Esophagus muscularis mucosa (tissue), 4 donors: ENCODE measurements around the gene APOL2. TPM values are rescaled to one million over a fixed set of nuclear protein-coding genes. Genes with fewer than 3 reads are reported as not detected.

Experiments used
- DNase-seq: peaks from one replicate; pipeline ENCODE4 v3.0.0-alpha.2; 2017; ENCODE audit errors: extremely low spot score
- H3K27ac ChIP-seq, 4 donors: fragments of 200-600 bp; sonication (generic); replicated peaks in 1 of 4; 1 replicate in 3 of 4; 2 replicates in 1 of 4; pipeline ENCODE4 v1.5.1; 2016 to 2019; ENCODE audit warnings: mild to moderate bottlenecking in 1 of 4
- H3K27me3 ChIP-seq, 4 donors: fragments of 200-600 bp; sonication (generic); one replicate each; pipeline versions ENCODE4 v1.5.1 to v1.6.0; 2016 to 2019
- H3K36me3 ChIP-seq, 4 donors: fragments of 200-600 bp; sonication (generic); one replicate each; pipeline ENCODE4 v1.5.1; 2016 to 2019
- H3K4me1 ChIP-seq, 4 donors: fragments of 200-600 bp; sonication (generic); one replicate each; pipeline ENCODE4 v1.5.1; 2016 to 2019
- H3K4me3 ChIP-seq, 4 donors: fragments of 200-600 bp; sonication (generic); 1 replicate in 2 of 4; 2 replicates in 2 of 4; pipeline ENCODE4 v1.5.1; 2016 to 2019; ENCODE audit warnings: mild to moderate bottlenecking in 4 of 4, moderate library complexity in 1 of 4
- H3K9me3 ChIP-seq, 4 donors: fragments of 200-600 bp; sonication (generic); 1 replicate in 3 of 4; 2 replicates in 1 of 4; pipeline ENCODE4 v1.5.1; 2016 to 2019
- CTCF ChIP-seq, 3 experiments: fragments of 200-600 bp in 2 of 3; fragments of 450-650 bp in 1 of 3; sonication (generic) in 2 of 3; IDR thresholded peaks; one replicate each; pipeline ENCODE4 v1.5.1; 2017 to 2019; ENCODE audit warnings: antibody characterized with exemption in 3 of 3, mild to moderate bottlenecking in 2 of 3, moderate library complexity in 1 of 3
- EP300 ChIP-seq: sonication (generic); formaldehyde crosslinking; IDR thresholded peaks from one replicate; pipeline ENCODE4 v1.6.1; 2017; ENCODE audit warnings: antibody characterized with exemption
- POLR2A ChIP-seq: fragments of 450-650 bp; IDR thresholded peaks from one replicate; pipeline ENCODE4 v1.6.1; 2017; ENCODE audit warnings: antibody characterized with exemption, moderate library complexity, mild to moderate bottlenecking, low read depth
- POLR2AphosphoS5 ChIP-seq, 2 donors: sonication (generic); formaldehyde crosslinking; IDR thresholded peaks; one replicate each; pipeline ENCODE4 v1.6.1; 2017; ENCODE audit warnings: antibody characterized with exemption in 2 of 2
- WGBS: methylation state at CpG from one replicate; pipeline ENCODE4 v1.1.5; 2018; 5-methylcytosine and 5-hydroxymethylcytosine counted together
- intact Hi-C: fragments of 100-400 bp; cut with DNase I; formaldehyde crosslinking; loops from one replicate; pipeline ENCODE4 v1.15.1; 2023
- total RNA-seq, 4 donors: library from RNA; depleted of rRNA; stranded (reverse); fragments of >200 nt; gene quantifications; one replicate each; pipeline versions ENCODE4 v1.1.0 to v1.2.1, GENCODE V29; 2016

Gene APOL2
- total RNA-seq, 4 donors from 2014 or later = 22.0 to 41.9 (median 34.4) TPM

- Histone ChIP-seq H3K27ac (peak overlapping the region in 2 of 4 donors; percentile 18 to 28), H3K4me1 (peaks cover 19 to 44% (median 32%) of the 10 kb centered on the region in 4 donors), H3K9me3 (no peaks in the 10 kb centered on the region), H3K36me3 (no peaks in the 10 kb centered on the region), H3K27me3 (no peaks in the 10 kb centered on the region), H3K4me3 (no peak overlapping the region)
- intact Hi-C loops = loop anchor here (5.0 kb wide), 1 partner anchor 41 kb away; the partner anchor contains the start of gene APOL2
- 62% methylated on average over 5 of the region's 6 CpGs for WGBS
- DNase-seq = no peak
- TF ChIP-seq CTCF (IDR thresholded peaks at IDR 0.05) (no peak), POLR2AphosphoS5 (IDR thresholded peaks at IDR 0.05) (no peak), EP300 (no peak), POLR2A (no peak)
Measured at GRCh38 chr22:36196254-36197064, 42.9 kb downstream of the APOL2 start.

GRCh38 chr22:36194971-36195370 is 44.4 kb downstream of the APOL2 start:
- intact Hi-C loops = loop anchor here (5.0 kb wide), 3 partner anchors 42 to 292 kb away; partner anchors contain the start of gene APOL2
- Histone ChIP-seq H3K27me3 (no peaks in the 10 kb centered on the region), H3K4me1 (peaks cover 26 to 49% (median 35%) of the 10 kb centered on the region in 4 donors), H3K27ac (no peak overlapping the region), H3K36me3 (no peaks in the 10 kb centered on the region), H3K4me3 (no peak overlapping the region), H3K9me3 (no peaks in the 10 kb centered on the region)
- WGBS = 51% methylated on average over 5 of the region's 5 CpGs
- TF ChIP-seq POLR2AphosphoS5 (IDR thresholded peaks at IDR 0.05) (peak in 1 of 2 donors; percentile 18), EP300 (no peak), CTCF (IDR thresholded peaks at IDR 0.05) (peak; percentile 64 to 82 (median 80)), POLR2A (no peak)
- no peak for DNase-seq

DNA sequence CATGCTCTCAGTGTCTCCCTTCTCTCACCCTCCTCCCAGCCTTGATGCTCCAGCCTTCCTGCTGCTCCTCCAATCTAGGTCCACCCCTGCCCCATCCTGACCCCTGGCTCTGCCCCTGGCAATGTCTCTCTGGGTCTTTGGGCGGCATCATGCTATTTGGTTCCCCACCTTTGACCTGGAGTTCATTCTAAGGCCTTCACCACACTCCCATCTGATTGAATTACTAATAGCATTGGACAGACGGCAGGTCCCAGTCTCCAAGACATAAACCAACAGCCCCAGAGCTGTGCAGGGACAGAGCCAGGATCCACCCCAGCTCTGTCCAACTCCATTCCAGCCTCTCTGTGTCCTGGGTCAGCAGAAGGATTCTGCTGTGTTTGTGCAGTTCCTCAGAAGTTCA is 44.9 kb downstream of the APOL2 start:
- no peak overlapping the region for H3K4me3 ChIP-seq
- no peak overlapping the region for H3K27ac ChIP-seq
- H3K4me1 ChIP-seq = peaks cover 26 to 49% (median 35%) of the 10 kb centered on the region in 4 donors
- H3K27me3 ChIP-seq = no peaks in the 10 kb centered on the region
- DNase-seq = no peak
- intact Hi-C loops = loop anchor here (5.0 kb wide), 2 partner anchors 83 to 293 kb away; no protein-coding TSS in a partner anchor
- no peaks in the 10 kb centered on the region for H3K9me3 ChIP-seq
- 86% methylated on average over 1 of the region's 2 CpGs for WGBS
- TF ChIP-seq EP300 = no peak
- no peak for TF ChIP-seq POLR2A
- no peak for TF ChIP-seq POLR2AphosphoS5 (IDR thresholded peaks at IDR 0.05)
- TF ChIP-seq CTCF (IDR thresholded peaks at IDR 0.05) = no peak
- no peaks in the 10 kb centered on the region for H3K36me3 ChIP-seq

- intact Hi-C loops = loop anchor here (5.0 kb wide), 2 partner anchors 84 to 294 kb away; no protein-coding TSS in a partner anchor
- no peak for DNase-seq
Measured at GRCh38 chr22:36193577-36193976, 45.8 kb downstream of the APOL2 start.

More at GRCh38 chr22:36193577-36193976, 45.8 kb downstream of the APOL2 start:
- H3K36me3 ChIP-seq = no peaks in the 10 kb centered on the region
- H3K27me3 ChIP-seq = no peaks in the 10 kb centered on the region
- WGBS = 44% methylated on average over 2 of the region's 3 CpGs
- no peak overlapping the region for H3K27ac ChIP-seq
- TF ChIP-seq POLR2A (no peak), CTCF (IDR thresholded peaks at IDR 0.05) (no peak), POLR2AphosphoS5 (IDR thresholded peaks at IDR 0.05) (no peak), EP300 (no peak)
- no peaks in the 10 kb centered on the region for H3K9me3 ChIP-seq
- H3K4me1 ChIP-seq = peaks cover 26 to 49% (median 35%) of the 10 kb centered on the region in 4 donors
- no peak overlapping the region for H3K4me3 ChIP-seq
